SK-N-SH (cell line): Measurements from ENCODE around the gene PHC2. TPM values are rescaled to one million over a fixed set of nuclear protein-coding genes. Genes with fewer than 3 reads are reported as not detected.
A peak's percentile ranks its signal among the peaks of the same experiment; 100 is the strongest.

Experiments
- CTCF ChIA-PET: fragments of 300-600, 350-600 bp; formaldehyde crosslinking; extraction: SDS; loops from one replicate; lab custom pipeline; 2021; lab: Yijun Ruan, JAX
- POLR2A ChIA-PET: fragments of 350-600 bp; sonication (Branson Sonifier 250); formaldehyde crosslinking; extraction: SDS; loops from one replicate; lab custom pipeline; 2020; ENCODE audit warnings: antibody characterized with exemption, inconsistent platforms; lab: Yijun Ruan, JAX
- DNase-seq: peaks from one replicate; pipeline ENCODE4 v3.0.0; 2012
- H2AFZ ChIP-seq: fragments of 200-600 bp; sonication (generic); 2 replicates; pipeline ENCODE4 v1.8.1; 2016; ENCODE audit warnings: antibody characterized with exemption, mild to moderate bottlenecking, low read depth
- H3F3A ChIP-seq: fragments of 200-600 bp; sonication (generic); replicated peaks from 2 replicates; pipeline ENCODE3; 2016; ENCODE audit warnings: antibody characterized with exemption, mild to moderate bottlenecking; ENCODE audit not compliant: insufficient read depth
- H3K27ac ChIP-seq, 2 experiments: fragments of 200-500 bp in 1 of 2; fragments of 200-600 bp in 1 of 2; sonication (Bioruptor generic) in 1 of 2; sonication (generic), shearing (Covaris generic) in 1 of 2; 2 replicates each; pipeline versions ENCODE4 v1.5.1 to v1.6.1; 2014 to 2016; ENCODE audit warnings: low read depth in 2 of 2, inconsistent platforms in 1 of 2, low read length in 1 of 2, mild to moderate bottlenecking in 1 of 2, mixed read lengths in 1 of 2
- H3K27me3 ChIP-seq: fragments of 200-600 bp; sonication (generic), shearing (Covaris generic); 2 replicates; pipeline ENCODE4 v1.6.1; 2016; ENCODE audit warnings: mixed run types; ENCODE audit not compliant: insufficient read depth
- H3K36me3 ChIP-seq, 2 experiments: fragments of 200-500 bp in 1 of 2; fragments of 200-600 bp in 1 of 2; sonication (Bioruptor generic) in 1 of 2; sonication (generic) in 1 of 2; replicated peaks in 1 of 2; 2 replicates each; pipeline versions ENCODE3 to v1.5.1; 2014 to 2016; ENCODE audit warnings: low read length in 1 of 2, mild to moderate bottlenecking in 1 of 2; ENCODE audit not compliant: insufficient read depth in 2 of 2, control insufficient read depth in 1 of 2
- H3K4me1 ChIP-seq, 2 experiments: fragments of 200-500 bp in 1 of 2; fragments of 200-600 bp in 1 of 2; sonication (Bioruptor generic) in 1 of 2; sonication (generic), shearing (Covaris generic) in 1 of 2; 2 replicates each; pipeline versions ENCODE4 v1.5.1 to v1.6.1; 2014 to 2016; ENCODE audit warnings: low read depth in 1 of 2, low read length in 1 of 2, mixed run types in 1 of 2; ENCODE audit not compliant: insufficient read depth in 2 of 2, control insufficient read depth in 1 of 2
- H3K4me2 ChIP-seq: fragments of 200-600 bp; sonication (generic), shearing (Covaris generic); 2 replicates; pipeline ENCODE4 v1.6.1; 2017; ENCODE audit warnings: mixed run types
- H3K4me3 ChIP-seq, 2 experiments: fragments of 200-500 bp in 1 of 2; fragments of 200-600 bp in 1 of 2; sonication (Bioruptor generic) in 1 of 2; sonication (generic), shearing (Covaris generic) in 1 of 2; 2 replicates each; pipeline versions ENCODE4 v1.5.1 to v1.8.1; 2014 to 2016; ENCODE audit warnings: low read depth in 2 of 2, inconsistent platforms in 1 of 2, low read length in 1 of 2, mild to moderate bottlenecking in 1 of 2, mixed read lengths in 1 of 2, moderate library complexity in 1 of 2
- H3K79me2 ChIP-seq: fragments of 200-600 bp; sonication (generic); 2 replicates; pipeline ENCODE4 v1.8.1; 2017; ENCODE audit warnings: mild to moderate bottlenecking; ENCODE audit not compliant: insufficient read depth
- H3K9ac ChIP-seq: fragments of 200-600 bp; sonication (generic); 2 replicates; pipeline ENCODE4 v1.6.1; 2017; ENCODE audit warnings: mixed run types
- H3K9me2 ChIP-seq: fragments of 200-600 bp; sonication (generic); 2 replicates; pipeline ENCODE4 v1.6.1; 2017; ENCODE audit warnings: mixed run types
- H3K9me3 ChIP-seq: fragments of 200-600 bp; sonication (generic); 2 replicates; pipeline ENCODE4 v1.6.1; 2017; ENCODE audit warnings: mixed run types, mild to moderate bottlenecking, moderate library complexity
- H4K20me1 ChIP-seq: fragments of 200-600 bp; sonication (generic); 2 replicates; pipeline ENCODE4 v1.6.1; 2017; ENCODE audit warnings: mild to moderate bottlenecking, mixed run types; ENCODE audit not compliant: insufficient read depth
- ELF1 ChIP-seq: IDR thresholded peaks from 2 replicates; pipeline ENCODE4 v1.4.0; 2012
- EP300 ChIP-seq, 2 experiments: IDR thresholded peaks; 2 replicates each; pipeline versions ENCODE4 v1.4.0 to v1.6.1; 2012; ENCODE audit warnings: borderline replicate concordance in 1 of 2, low read depth in 1 of 2, low read length in 1 of 2
- GATA2 ChIP-seq: sonication (generic); formaldehyde crosslinking; IDR thresholded peaks from 2 replicates; pipeline ENCODE4 v1.5.0; 2020; ENCODE audit warnings: mild to moderate bottlenecking, missing genetic modification reagents
- IRF3 ChIP-seq: fragments of 150-350 bp; IDR thresholded peaks from 2 replicates; pipeline ENCODE4 v1.6.1; 2016; ENCODE audit warnings: mild to moderate bottlenecking, low read depth, low read length
- POLR2AphosphoS5 ChIP-seq: IDR thresholded peaks from 2 replicates; pipeline ENCODE4 v1.6.1; 2012; ENCODE audit warnings: low read depth, low read length
- RCOR1 ChIP-seq: fragments of 150-350 bp; IDR thresholded peaks from 2 replicates; pipeline ENCODE4 v1.6.1; 2017; ENCODE audit warnings: antibody characterized with exemption, low read length
- RXRA ChIP-seq: IDR thresholded peaks from 2 replicates; pipeline ENCODE4 v1.4.0; 2012; ENCODE audit warnings: low read depth, mild to moderate bottlenecking, borderline replicate concordance
- SIN3A ChIP-seq: IDR thresholded peaks from 2 replicates; pipeline ENCODE4 v1.6.1; 2012; ENCODE audit warnings: low read depth, mild to moderate bottlenecking, low read length, moderate library complexity, borderline replicate concordance
- WGBS: methylation state at CpG from one replicate; pipeline ENCODE4 v1.1.6; 2017; ENCODE audit warnings: low lambda C conversion rate; 5-methylcytosine and 5-hydroxymethylcytosine counted together
- polyA plus RNA-seq, 3 experiments: library from polyadenylated mRNA; depleted of rRNA; stranded (reverse); fragments of >200 nt; gene quantifications; 2 replicates each; pipeline ENCODE4 v1.2.3, GENCODE V29; 2012

Gene PHC2
- polyA plus RNA-seq, 1 of the 3 experiments (the other 2 are of a cell fraction): 98.7 TPM

DNA sequence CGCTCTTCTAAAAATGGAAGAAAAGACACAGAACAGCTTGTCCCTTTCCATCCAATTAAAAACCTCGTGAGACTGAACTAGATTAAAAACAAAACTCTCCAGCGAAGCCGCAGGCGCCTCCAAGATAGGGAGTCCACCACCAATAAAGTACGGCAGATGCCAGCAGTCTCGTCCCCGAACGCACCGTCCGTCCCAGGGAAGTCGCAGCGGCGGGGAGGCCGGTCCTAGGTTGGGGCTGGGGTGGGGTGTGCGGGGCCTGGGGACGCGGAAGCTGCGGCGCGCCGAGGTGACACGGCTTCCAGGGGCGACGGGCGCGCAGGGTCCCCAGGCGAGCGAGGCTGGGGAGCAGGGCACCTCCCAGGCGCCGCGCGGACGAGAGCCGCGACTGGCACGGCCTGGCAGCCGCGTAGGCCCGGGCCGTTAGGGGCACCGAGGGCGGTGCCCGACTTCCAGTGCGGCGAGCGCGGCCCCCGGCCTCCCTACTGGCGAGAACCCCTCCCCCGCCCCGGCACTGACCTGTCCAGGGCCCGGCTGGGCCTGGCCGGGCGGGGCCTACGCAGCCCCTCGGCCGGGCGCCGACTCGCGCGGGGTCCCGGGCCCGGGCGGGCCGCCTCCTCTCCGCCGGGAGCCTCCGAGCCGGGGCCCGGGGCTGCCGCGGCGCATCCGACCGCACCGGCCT is 81.7 kb downstream of the PHC2 start:
- H3K4me1 ChIP-seq: peaks cover 29 to 39% of the 10 kb centered on the region in 2 experiments
- peak overlapping the region; percentile 68 to 78 for H3K4me3 ChIP-seq
- no peak for TF ChIP-seq EP300 (IDR thresholded peaks at IDR 0.05; ENCODE audit: borderline replicate concordance in 1 of 2, low read depth in 1 of 2, low read length in 1 of 2)
- TF ChIP-seq GATA2 (CRISPR knock-in tag): no peak
- TF ChIP-seq ELF1: no peak
- 0 out of 2 replicates have a peak, but pooled peaks have one; percentile 35 for TF ChIP-seq SIN3A
- TF ChIP-seq RXRA: peak; percentile 2; the same call in 1 of the 2 replicates
- no peaks in the 10 kb centered on the region for H3K9me3 ChIP-seq
- H3K36me3 ChIP-seq: peaks cover 17 to 21% of the 10 kb centered on the region in 2 experiments
- peaks cover 10% of the 10 kb centered on the region for H4K20me1 ChIP-seq
- H3F3A ChIP-seq: peaks cover 37% of the 10 kb centered on the region
- H3K4me2 ChIP-seq: peak overlapping the region; percentile 84
- no peak overlapping the region for H2AFZ ChIP-seq
- ChIA-PET POLR2A (interaction anchor here (1.0 to 2.4 kb wide), 6 partner anchors 10 to 54 kb away, joined by 3 to 10 read pairs (median 4); partner anchors contain the start of gene A3GALT2), CTCF (interaction anchor here (0.9 to 3.6 kb wide), 3 partner anchors 13 to 107 kb away, joined by 3 to 27 read pairs (median 18); no protein-coding TSS in a partner anchor)
- 0% methylated on average over 6 of the region's 78 CpGs for WGBS
- H3K27ac ChIP-seq: peak overlapping the region; percentile 89 to 97
- peak overlapping the region; percentile 94 for H3K9ac ChIP-seq
- peaks cover 55% of the 10 kb centered on the region for H3K79me2 ChIP-seq
- H3K27me3 ChIP-seq: no peaks in the 10 kb centered on the region
- no peaks in the 10 kb centered on the region for H3K9me2 ChIP-seq
- peak; percentile 89 for DNase-seq

GRCh38 chr1:33348676-33349080 is 82.2 kb downstream of the PHC2 start:
- CTCF ChIA-PET: interaction anchor here (0.9 to 2.6 kb wide), 3 partner anchors 18 to 107 kb away, joined by 3 to 18 read pairs (median 10); no protein-coding TSS in a partner anchor
- Histone ChIP-seq H3K27me3 (no peaks in the 10 kb centered on the region), H3K79me2 (peaks cover 61% of the 10 kb centered on the region), H3K9me2 (no peaks in the 10 kb centered on the region), H4K20me1 (peaks cover 16% of the 10 kb centered on the region), H2AFZ (no peak overlapping the region), H3K4me2 (peak overlapping the region; percentile 84), H3K4me1 (peaks cover 34 to 41% of the 10 kb centered on the region in 2 experiments), H3K9ac (peak overlapping the region; percentile 94), H3F3A (peaks cover 43% of the 10 kb centered on the region), H3K9me3 (no peaks in the 10 kb centered on the region), H3K4me3 (peak overlapping the region; percentile 68 to 78), H3K36me3 (peaks cover 22 to 27% of the 10 kb centered on the region in 2 experiments), H3K27ac (peak overlapping the region; percentile 89 to 97)
- peak; percentile 50 for DNase-seq
- WGBS: 2% methylated on average over 11 of the region's 11 CpGs
- POLR2A ChIA-PET: interaction anchor here (1.6 to 2.4 kb wide), 3 partner anchors 10 to 28 kb away, joined by 4 to 10 read pairs (median 7); partner anchors contain the start of gene A3GALT2
- peak; percentile 2; the same call in 1 of the 2 replicates for TF ChIP-seq POLR2AphosphoS5
- TF ChIP-seq IRF3: no peak

DNA sequence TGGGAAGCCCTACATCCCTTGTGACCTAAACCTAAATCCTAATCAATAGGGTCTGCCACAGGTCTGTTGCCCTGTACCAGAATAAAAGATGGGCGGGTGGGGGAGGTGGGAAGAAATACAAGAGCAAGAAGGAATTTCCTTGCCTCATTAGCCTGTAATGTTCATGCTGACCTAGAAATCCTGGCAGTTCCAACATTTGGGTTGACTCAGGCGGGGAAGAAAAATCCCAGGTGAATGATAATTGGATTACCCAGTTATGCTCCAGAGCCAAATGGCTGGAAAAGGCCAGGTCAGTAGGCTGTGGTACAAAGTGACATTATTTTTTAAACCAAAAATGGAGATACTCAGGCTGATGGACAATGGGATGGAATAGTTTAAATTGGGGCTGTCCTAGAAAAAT is 82.7 kb downstream of the PHC2 start:
- 19% methylated on average over 2 of the region's 2 CpGs for WGBS
- DNase-seq: no peak
- H3K4me1 ChIP-seq: peaks cover 39 to 44% of the 10 kb centered on the region in 2 experiments

More for the DNA sequence above, 82.7 kb downstream of the PHC2 start:
- peak overlapping the region; percentile 68 to 78 for H3K4me3 ChIP-seq
- POLR2A ChIA-PET: interaction anchor here (2.4 kb wide), 1 partner anchor 16 kb away, joined by 10 read pairs; no protein-coding TSS in a partner anchor
- H3K9me2 ChIP-seq: no peaks in the 10 kb centered on the region
- H3K4me2 ChIP-seq: peak overlapping the region; percentile 84
- no peaks in the 10 kb centered on the region for H3K27me3 ChIP-seq
- peaks cover 27% of the 10 kb centered on the region in 2 experiments for H3K36me3 ChIP-seq
- no peak for TF ChIP-seq RCOR1
- peak; percentile 18; the same call in 1 of the 2 replicates for TF ChIP-seq POLR2AphosphoS5
- TF ChIP-seq, all 33 proteins: peak for 1
- Histone ChIP-seq H3K9ac (peak overlapping the region; percentile 94), H2AFZ (no peak overlapping the region), H3F3A (peaks cover 45% of the 10 kb centered on the region), H4K20me1 (peaks cover 20% of the 10 kb centered on the region), H3K27ac (peak overlapping the region; percentile 89 to 97), H3K9me3 (no peaks in the 10 kb centered on the region), H3K79me2 (peaks cover 65% of the 10 kb centered on the region)
- CTCF ChIA-PET: interaction anchor here (0.9 to 2.6 kb wide), 3 partner anchors 19 to 108 kb away, joined by 3 to 18 read pairs (median 10); no protein-coding TSS in a partner anchor
